K562 (cell line): ENCODE measurements around the gene MROH2B. TPM values are rescaled to one million over a fixed set of nuclear protein-coding genes. Genes with fewer than 3 reads are reported as not detected.

Source experiments
- ATAC-seq: fragments of 200-7000 bp; cut with Tn5 transposase; 3 replicates; pipeline ENCODE4 v1.9.1; 2020; ENCODE audit warnings: moderate library complexity
- BruUV-seq: library from RNA; stranded (reverse); fragments of 400-500 nt; replicated peaks from 2 replicates; lab custom pipeline; 2021; lab: Mats Ljungman, UMichigan
- CTCF ChIA-PET: fragments of 300-600 bp; formaldehyde crosslinking; extraction: SDS; loops from one replicate; lab custom pipeline; 2021; ENCODE audit warnings: low intra/inter-chr PET ratio; lab: Yijun Ruan, JAX
- POLR2A ChIA-PET: fragments of 300-600, 350-650 bp; sonication (Branson Sonifier 250); formaldehyde crosslinking; extraction: SDS; loops from one replicate; lab custom pipeline; 2021; ENCODE audit warnings: antibody characterized with exemption, inconsistent platforms; lab: Yijun Ruan, JAX
- DNase-seq, 4 experiments: peaks; one replicate each; pipeline versions ENCODE4 v3.0.0 to v3.0.0-alpha.2; 2011 to 2018; ENCODE audit warnings: low spot score in 3 of 4, mixed read lengths in 3 of 4; ENCODE audit errors: extremely low read depth in 1 of 4
- FAIRE-seq: peaks from 2 replicates; lab custom pipeline; 2011; peaks lifted over from hg19 to GRCh38; lab: Jason Lieb, UNC
- H2AFZ ChIP-seq: 2 replicates; pipeline ENCODE4 v1.6.0; 2011; ENCODE audit warnings: low read depth, low read length, control low read depth, inconsistent platforms
- H3K27ac ChIP-seq: fragments of 200-600 bp; 3 replicates; pipeline ENCODE4 v1.8.0; 2011; ENCODE audit warnings: low read depth, mild to moderate bottlenecking, control low read depth, inconsistent platforms, low read length, moderate library complexity, mixed read lengths; ENCODE audit errors: extremely low read depth
- H3K27me3 ChIP-seq, 2 experiments: fragments of 300-600 bp in 1 of 2; 2 replicates in 1 of 2; 3 replicates in 1 of 2; pipeline versions ENCODE4 v1.6.0 to v1.8.0; 2011; ENCODE audit warnings: inconsistent platforms in 2 of 2, low read length in 2 of 2, mild to moderate bottlenecking in 1 of 2, mixed read lengths in 1 of 2, moderate library complexity in 1 of 2; ENCODE audit not compliant: control insufficient read depth in 2 of 2, insufficient read depth in 2 of 2
- H3K36me3 ChIP-seq: fragments of 300-600 bp; 3 replicates; pipeline ENCODE4 v1.8.0; 2011; ENCODE audit warnings: mild to moderate bottlenecking, low read length, inconsistent platforms; ENCODE audit not compliant: control insufficient read depth, insufficient read depth
- H3K4me1 ChIP-seq, 2 experiments: fragments of 200-600 bp in 1 of 2; replicated peaks in 1 of 2; 2 replicates in 1 of 2; 3 replicates in 1 of 2; pipeline versions ENCODE4 v1.5.1 to v1.8.0; 2011; ENCODE audit warnings: inconsistent platforms in 2 of 2, low read length in 2 of 2, mild to moderate bottlenecking in 1 of 2, mixed read lengths in 1 of 2, moderate library complexity in 1 of 2; ENCODE audit not compliant: control insufficient read depth in 2 of 2, insufficient read depth in 2 of 2
- H3K4me2 ChIP-seq: 2 replicates; pipeline ENCODE4 v1.6.1; 2011; ENCODE audit warnings: low read length, control low read depth, inconsistent platforms, mixed read lengths; ENCODE audit not compliant: insufficient read depth
- H3K4me3 ChIP-seq: fragments of 200-600 bp; sonication (generic), shearing (Covaris generic); 2 replicates; pipeline ENCODE4 v1.5.1; 2016; ENCODE audit warnings: control low read depth, inconsistent platforms
- H3K79me2 ChIP-seq: fragments of 200-600 bp; 3 replicates; pipeline ENCODE4 v1.8.0; 2011; ENCODE audit warnings: low read length, inconsistent platforms; ENCODE audit not compliant: control insufficient read depth, insufficient read depth
- H3K9ac ChIP-seq, 2 experiments: 2 replicates each; pipeline versions ENCODE4 v1.6.0 to v1.6.1; 2011; ENCODE audit warnings: low read depth in 2 of 2, low read length in 2 of 2, control low read depth in 1 of 2, inconsistent platforms in 1 of 2, mild to moderate bottlenecking in 1 of 2, mixed read lengths in 1 of 2; ENCODE audit not compliant: insufficient read depth in 1 of 2
- H3K9me1 ChIP-seq: one replicate; pipeline ENCODE4 v1.6.0; 2011; ENCODE audit warnings: inconsistent platforms, mild to moderate bottlenecking, low read length, moderate library complexity; ENCODE audit not compliant: control insufficient read depth, insufficient read depth
- H3K9me3 ChIP-seq: replicated peaks from 2 replicates; pipeline ENCODE4 v1.5.1; 2011; ENCODE audit warnings: low read depth, low read length, inconsistent platforms; ENCODE audit not compliant: control insufficient read depth, insufficient read depth
- H4K20me1 ChIP-seq: replicated peaks from 2 replicates; pipeline ENCODE4 v1.6.1; 2011; ENCODE audit warnings: low read length, inconsistent platforms, mixed read lengths; ENCODE audit not compliant: control insufficient read depth, insufficient read depth
- BHLHE40 ChIP-seq: IDR thresholded peaks from 2 replicates; pipeline ENCODE4 v1.6.1; 2011; ENCODE audit warnings: low read length, improper control_type of control experiment
- E2F5 ChIP-seq: sonication (generic); formaldehyde crosslinking; IDR thresholded peaks from 2 replicates; pipeline ENCODE4 v1.8.0; 2022; ENCODE audit warnings: mild to moderate bottlenecking, missing genetic modification reagents
- ESRRB ChIP-seq: fragments of 250-450 bp; sonication (Bioruptor Pico); IDR thresholded peaks from 2 replicates; pipeline ENCODE4 v1.5.0; 2020; ENCODE audit warnings: mild to moderate bottlenecking, moderate library complexity, borderline replicate concordance
- ETS2 ChIP-seq: IDR thresholded peaks from 2 replicates; pipeline ENCODE4 v1.6.1; 2016; ENCODE audit warnings: borderline replicate concordance, missing genetic modification characterization, mild to moderate bottlenecking, moderate library complexity, missing compliant biosample characterization; ENCODE audit not compliant: poor library complexity, severe bottlenecking
- HOMEZ ChIP-seq: fragments of 250-450 bp; sonication (Bioruptor Pico); IDR thresholded peaks from 2 replicates; pipeline ENCODE4 v1.4.0; 2020; ENCODE audit warnings: mild to moderate bottlenecking, moderate library complexity
- SAP30 ChIP-seq: fragments of 200-600 bp; sonication (generic); IDR thresholded peaks from 2 replicates; pipeline ENCODE4 v1.6.1; 2012; ENCODE audit warnings: borderline replicate concordance, low read depth, mild to moderate bottlenecking, moderate library complexity, low read length, control low read depth, inconsistent platforms; ENCODE audit not compliant: insufficient read depth, poor library complexity, severe bottlenecking
- TCF3 ChIP-seq: sonication (generic); formaldehyde crosslinking; IDR thresholded peaks from 2 replicates; pipeline ENCODE4 v1.4.0; 2020; ENCODE audit warnings: mild to moderate bottlenecking, missing genetic modification reagents
- ZNF644 ChIP-seq: fragments of 200-800 bp; sonication (Bioruptor generic); IDR thresholded peaks from 2 replicates; pipeline ENCODE4 v1.6.1; 2016; ENCODE audit warnings: low read depth, missing genetic modification characterization, missing compliant biosample characterization
- ZNF668 ChIP-seq: fragments of 250-450 bp; sonication (Bioruptor Pico); IDR thresholded peaks from 2 replicates; pipeline ENCODE4 v1.8.0; 2022; ENCODE audit warnings: mild to moderate bottlenecking, inconsistent platforms
- ZNF696 ChIP-seq: fragments of 250-450 bp; sonication (Bioruptor Pico); conservative IDR thresholded peaks from 2 replicates; pipeline ENCODE4 v1.4.0; 2020; ENCODE audit warnings: mild to moderate bottlenecking, moderate library complexity
- ZNF740 ChIP-seq, 3 experiments: fragments of 200-800 bp in 1 of 3; sonication (Bioruptor generic) in 1 of 3; sonication (generic) in 1 of 3; formaldehyde crosslinking in 1 of 3; IDR thresholded peaks; 2 replicates each; pipeline versions ENCODE4 v1.6.1 to v1.8.0; 2016 to 2022; ENCODE audit warnings: mild to moderate bottlenecking in 2 of 3, missing compliant biosample characterization in 2 of 3, missing genetic modification characterization in 2 of 3, missing genetic modification reagents in 1 of 3
- WGBS: fragments of 100-300 bp; shearing (Covaris generic); methylation state at CpG from one replicate; pipeline ENCODE4 v1.1.6; 2016; ENCODE audit warnings: low coverage, mixed read lengths; ENCODE audit not compliant: insufficient coverage; ENCODE audit errors: missing lambda C conversion rate; 5-methylcytosine and 5-hydroxymethylcytosine counted together
- in situ Hi-C: fragments of 300-500 bp; cut with MboI; formaldehyde crosslinking; loops from 4 replicates; pipeline ENCODE4 v1.15.0; 2018; ENCODE audit warnings: inconsistent platforms, mixed read lengths
- intact Hi-C: fragments of 100-400 bp; cut with micrococcal nuclease; formaldehyde crosslinking; loops from 2 replicates; pipeline ENCODE4 v1.14.2; 2022
- polyA plus RNA-seq, 8 experiments: library from polyadenylated mRNA; depleted of rRNA in 4 of 8; stranded (reverse) in 5 of 8; unstranded in 3 of 8; fragments of >200 nt; fragmentation: Nextera tagmentation in 2 of 8; fragmentation: Illumina TruSeq in 1 of 8; extraction: Ambion mirVana in 2 of 8; extraction: Trizol in 1 of 8; gene quantifications; 2 replicates each; pipeline versions ENCODE4 v1.2.1 to v1.2.3, GENCODE V29; 2011 to 2014; ENCODE audit warnings: inconsistent platforms in 1 of 8, missing spikeins in 1 of 8
- total RNA-seq, 7 experiments: library from RNA; depleted of rRNA in 6 of 7; stranded (reverse); fragments of >200 nt in 6 of 7; fragmentation: Illumina TruSeq in 2 of 7; extraction: Trizol in 2 of 7; gene quantifications; 2 replicates each; pipeline versions ENCODE4 v1.2.1 to v1.2.3, GENCODE V29; 2011 to 2021; ENCODE audit warnings: low replicate concordance in 1 of 7
- TF ChIP-seq, protein P1 (sequence below): fragments of 450-650 bp; IDR thresholded peaks from 2 replicates; pipeline ENCODE4 v1.6.1; 2016; ENCODE audit warnings: mild to moderate bottlenecking

MROH2B gene
- total and polyA plus RNA-seq, 9 of the 15 experiments (the other 6 are each of a cell fraction or from before 2014, with no cell fraction given) = not detected

DNA sequence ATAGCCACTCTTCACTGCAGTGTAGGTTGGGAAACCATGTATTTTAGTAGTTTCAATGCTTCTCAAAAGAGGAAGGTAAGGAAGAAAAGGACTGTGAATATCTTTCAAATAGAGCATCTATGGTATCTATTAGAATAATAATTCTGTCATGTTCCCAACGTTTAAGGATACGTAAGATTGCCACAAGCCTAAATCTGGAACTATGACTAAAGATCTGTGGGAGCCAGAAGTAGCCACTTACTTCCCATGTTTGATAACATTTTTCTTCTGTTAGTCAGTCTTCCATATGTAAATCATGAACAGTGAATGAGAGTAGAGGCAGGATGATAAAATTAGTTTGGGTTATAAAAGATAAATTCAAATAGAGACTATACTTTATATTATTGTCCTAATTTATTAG is 16.3 kb upstream of the MROH2B start (continued):
- TF ChIP-seq HOMEZ (CRISPR knock-in tag) = no peak
- no peak for TF ChIP-seq ETS2 (tag)
- TF ChIP-seq ZNF740 (CRISPR knock-in tag; IDR thresholded peaks at IDR 0.05) = no peak
- TF ChIP-seq ZNF740 (tag; IDR thresholded peaks at IDR 0.05) = no peak
- no peak for TF ChIP-seq ESRRB (CRISPR knock-in tag)

DNA sequence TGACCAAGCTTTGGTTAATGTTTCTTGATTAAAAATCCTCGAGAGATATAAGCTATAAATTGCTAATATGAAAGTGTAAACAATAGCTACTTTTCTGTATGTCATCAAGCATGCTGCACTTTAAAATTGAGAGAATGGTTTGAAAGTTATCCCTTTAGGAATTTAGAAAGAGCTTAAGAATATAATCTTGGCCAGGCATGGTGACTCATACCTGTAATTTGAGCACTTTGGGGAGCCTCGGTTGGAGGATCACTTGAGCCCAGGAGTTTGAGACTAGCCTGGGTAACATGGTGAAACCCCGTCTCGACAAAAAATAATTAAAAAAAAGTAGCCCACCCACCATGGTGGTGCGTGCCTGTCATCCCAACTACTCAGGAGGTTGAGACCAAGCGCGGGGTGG is 12.2 kb upstream of the MROH2B start:
- in situ Hi-C loops = no loop called here
- TF ChIP-seq TCF3 (CRISPR knock-in tag) (no peak), SAP30 (no peak), ZNF644 (tag) (no peak), E2F5 (CRISPR knock-in tag) (no peak), ZNF696 (CRISPR knock-in tag) (no peak), ZNF668 (no peak), BHLHE40 (no peak)
- TF ChIP-seq, protein P1, sequence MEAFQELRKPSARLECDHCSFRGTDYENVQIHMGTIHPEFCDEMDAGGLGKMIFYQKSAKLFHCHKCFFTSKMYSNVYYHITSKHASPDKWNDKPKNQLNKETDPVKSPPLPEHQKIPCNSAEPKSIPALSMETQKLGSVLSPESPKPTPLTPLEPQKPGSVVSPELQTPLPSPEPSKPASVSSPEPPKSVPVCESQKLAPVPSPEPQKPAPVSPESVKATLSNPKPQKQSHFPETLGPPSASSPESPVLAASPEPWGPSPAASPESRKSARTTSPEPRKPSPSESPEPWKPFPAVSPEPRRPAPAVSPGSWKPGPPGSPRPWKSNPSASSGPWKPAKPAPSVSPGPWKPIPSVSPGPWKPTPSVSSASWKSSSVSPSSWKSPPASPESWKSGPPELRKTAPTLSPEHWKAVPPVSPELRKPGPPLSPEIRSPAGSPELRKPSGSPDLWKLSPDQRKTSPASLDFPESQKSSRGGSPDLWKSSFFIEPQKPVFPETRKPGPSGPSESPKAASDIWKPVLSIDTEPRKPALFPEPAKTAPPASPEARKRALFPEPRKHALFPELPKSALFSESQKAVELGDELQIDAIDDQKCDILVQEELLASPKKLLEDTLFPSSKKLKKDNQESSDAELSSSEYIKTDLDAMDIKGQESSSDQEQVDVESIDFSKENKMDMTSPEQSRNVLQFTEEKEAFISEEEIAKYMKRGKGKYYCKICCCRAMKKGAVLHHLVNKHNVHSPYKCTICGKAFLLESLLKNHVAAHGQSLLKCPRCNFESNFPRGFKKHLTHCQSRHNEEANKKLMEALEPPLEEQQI = no peak

More for the DNA sequence above, 12.2 kb upstream of the MROH2B start:
- intact Hi-C loops = no loop called here
- no peak overlapping the region for H3K9ac ChIP-seq
- no peaks in the 10 kb centered on the region for H3K27me3 ChIP-seq
- DNase-seq = no peak
- no peaks in the 10 kb centered on the region for H3K9me1 ChIP-seq
- H4K20me1 ChIP-seq = no peaks in the 10 kb centered on the region
- no TSS peak for BruUV-seq
- FAIRE-seq = no peak
- no peak overlapping the region for H3K4me3 ChIP-seq
- no peak overlapping the region for H3K27ac ChIP-seq
- H3K4me2 ChIP-seq = no peak overlapping the region
- H3K36me3 ChIP-seq = no peaks in the 10 kb centered on the region
- no peaks in the 10 kb centered on the region for H3K4me1 ChIP-seq
- H2AFZ ChIP-seq = no peak overlapping the region
- WGBS = 0% methylated on average over 7 of the region's 7 CpGs
- H3K9me3 ChIP-seq = no peaks in the 10 kb centered on the region
- H3K79me2 ChIP-seq = no peaks in the 10 kb centered on the region
- POLR2A ChIA-PET = no interaction called here
- CTCF ChIA-PET = no interaction called here
- no peak for ATAC-seq
